HFF-Myc (cell line): ENCODE measurements around the gene TFR2.

ENCODE experiments used
- DNase-seq: peaks from one replicate; pipeline ENCODE4 v3.0.0-alpha.2; 2011; ENCODE audit warnings: low read depth; ENCODE audit errors: extremely low read depth
- H3K4me3 ChIP-seq: replicated peaks from 2 replicates; pipeline ENCODE4 v1.5.1; 2011; ENCODE audit warnings: low read depth, mild to moderate bottlenecking, control low read depth, low read length
- CTCF ChIP-seq: IDR thresholded peaks from 2 replicates; pipeline ENCODE4 v1.5.1; 2012; ENCODE audit warnings: mild to moderate bottlenecking, low read depth, low read length, control low read depth; ENCODE audit errors: missing control alignments

Gene TFR2

GRCh38 chr7:100588438-100588837 is 52.9 kb downstream of the TFR2 start:
- no peak for DNase-seq
- no peak overlapping the region for H3K4me3 ChIP-seq
- peak; percentile 44 for TF ChIP-seq CTCF

GRCh38 chr7:100586266-100587025 is 54.9 kb downstream of the TFR2 start, which contains the start of gene FBXO24:
Gene FBXO24 (plus strand): TSS chr7:100586328. CDS start chr7:100586626, 298 bp downstream.
- H3K4me3 ChIP-seq = peak within 1 kb of the TSS; percentile 90
- peak; percentile 99 for DNase-seq
- no peak for TF ChIP-seq CTCF

- H3K4me3 ChIP-seq = peak within 1 kb of the TSS; percentile 90
- no peak for TF ChIP-seq CTCF
- DNase-seq = no peak
Observed at GRCh38 chr7:100585511-100586265, 55.7 kb downstream of the TFR2 start, which contains the start of gene LRCH4. Gene LRCH4 (minus strand): TSS chr7:100586129. CDS start chr7:100586100, 29 bp downstream.

- no peak for DNase-seq
- no peak for TF ChIP-seq CTCF
- peak overlapping the region; percentile 90 for H3K4me3 ChIP-seq
Observed at GRCh38 chr7:100584683-100585510, 56.5 kb downstream of the TFR2 start.

- peak overlapping the region; percentile 90 for H3K4me3 ChIP-seq
- TF ChIP-seq CTCF = no peak
- DNase-seq = no peak
Observed at GRCh38 chr7:100584054-100584682, 57.2 kb downstream of the TFR2 start.
